WTC11 (cell line): ENCODE measurements around the gene PRKD1.
A peak's percentile ranks its signal among the peaks of the same experiment; 100 is the strongest.

Experiments
- GTF2I ChIP-seq: fragments of 250-450 bp; sonication (Bioruptor Pico); conservative IDR thresholded peaks from 2 replicates; pipeline ENCODE4 v1.4.0; 2021; ENCODE audit warnings: mild to moderate bottlenecking
- JUN ChIP-seq: sonication (generic); formaldehyde crosslinking; IDR thresholded peaks from 2 replicates; pipeline ENCODE4 v1.8.0; 2023; ENCODE audit warnings: mild to moderate bottlenecking, missing genetic modification reagents
- SP1 ChIP-seq: sonication (generic); formaldehyde crosslinking; conservative IDR thresholded peaks from 2 replicates; pipeline ENCODE4 v1.8.1; 2022; ENCODE audit warnings: missing genetic modification reagents
- ZNF121 ChIP-seq: sonication (generic); formaldehyde crosslinking; IDR thresholded peaks from 2 replicates; pipeline ENCODE4 v1.8.0; 2023; ENCODE audit warnings: missing genetic modification reagents
- TF ChIP-seq, protein P1 (sequence below): fragments of 200-600 bp; IDR thresholded peaks from 2 replicates; pipeline ENCODE4 v1.8.0; 2022; ENCODE audit warnings: antibody characterized with exemption
- TF ChIP-seq, protein P2 (sequence below): sonication (generic); formaldehyde crosslinking; IDR thresholded peaks from 2 replicates; pipeline ENCODE4 v1.8.0; 2023; ENCODE audit warnings: missing genetic modification reagents, mild to moderate bottlenecking, borderline replicate concordance

DNA sequence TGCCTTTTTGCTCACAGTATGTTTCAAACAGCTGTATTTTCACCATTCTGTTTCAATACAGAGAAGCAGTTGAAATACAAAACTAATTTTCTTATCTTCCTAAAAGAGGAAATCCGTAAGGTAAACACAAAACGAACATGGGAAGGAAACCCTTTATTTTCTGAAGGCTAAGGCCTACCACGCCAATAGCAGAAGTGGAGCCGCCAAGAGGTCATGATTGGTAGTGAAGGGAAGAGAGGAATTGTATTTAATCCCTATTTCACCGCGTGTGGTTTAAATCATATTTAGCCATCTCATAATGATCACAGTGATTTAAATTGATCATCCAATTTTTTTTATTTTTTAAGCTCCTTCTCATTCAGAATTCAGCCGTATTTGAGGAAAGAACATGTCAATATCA is 398.2 kb downstream of the PRKD1 start:
- TF ChIP-seq, protein P1, sequence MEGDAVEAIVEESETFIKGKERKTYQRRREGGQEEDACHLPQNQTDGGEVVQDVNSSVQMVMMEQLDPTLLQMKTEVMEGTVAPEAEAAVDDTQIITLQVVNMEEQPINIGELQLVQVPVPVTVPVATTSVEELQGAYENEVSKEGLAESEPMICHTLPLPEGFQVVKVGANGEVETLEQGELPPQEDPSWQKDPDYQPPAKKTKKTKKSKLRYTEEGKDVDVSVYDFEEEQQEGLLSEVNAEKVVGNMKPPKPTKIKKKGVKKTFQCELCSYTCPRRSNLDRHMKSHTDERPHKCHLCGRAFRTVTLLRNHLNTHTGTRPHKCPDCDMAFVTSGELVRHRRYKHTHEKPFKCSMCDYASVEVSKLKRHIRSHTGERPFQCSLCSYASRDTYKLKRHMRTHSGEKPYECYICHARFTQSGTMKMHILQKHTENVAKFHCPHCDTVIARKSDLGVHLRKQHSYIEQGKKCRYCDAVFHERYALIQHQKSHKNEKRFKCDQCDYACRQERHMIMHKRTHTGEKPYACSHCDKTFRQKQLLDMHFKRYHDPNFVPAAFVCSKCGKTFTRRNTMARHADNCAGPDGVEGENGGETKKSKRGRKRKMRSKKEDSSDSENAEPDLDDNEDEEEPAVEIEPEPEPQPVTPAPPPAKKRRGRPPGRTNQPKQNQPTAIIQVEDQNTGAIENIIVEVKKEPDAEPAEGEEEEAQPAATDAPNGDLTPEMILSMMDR, result peak; percentile 34
- TF ChIP-seq, protein P2, sequence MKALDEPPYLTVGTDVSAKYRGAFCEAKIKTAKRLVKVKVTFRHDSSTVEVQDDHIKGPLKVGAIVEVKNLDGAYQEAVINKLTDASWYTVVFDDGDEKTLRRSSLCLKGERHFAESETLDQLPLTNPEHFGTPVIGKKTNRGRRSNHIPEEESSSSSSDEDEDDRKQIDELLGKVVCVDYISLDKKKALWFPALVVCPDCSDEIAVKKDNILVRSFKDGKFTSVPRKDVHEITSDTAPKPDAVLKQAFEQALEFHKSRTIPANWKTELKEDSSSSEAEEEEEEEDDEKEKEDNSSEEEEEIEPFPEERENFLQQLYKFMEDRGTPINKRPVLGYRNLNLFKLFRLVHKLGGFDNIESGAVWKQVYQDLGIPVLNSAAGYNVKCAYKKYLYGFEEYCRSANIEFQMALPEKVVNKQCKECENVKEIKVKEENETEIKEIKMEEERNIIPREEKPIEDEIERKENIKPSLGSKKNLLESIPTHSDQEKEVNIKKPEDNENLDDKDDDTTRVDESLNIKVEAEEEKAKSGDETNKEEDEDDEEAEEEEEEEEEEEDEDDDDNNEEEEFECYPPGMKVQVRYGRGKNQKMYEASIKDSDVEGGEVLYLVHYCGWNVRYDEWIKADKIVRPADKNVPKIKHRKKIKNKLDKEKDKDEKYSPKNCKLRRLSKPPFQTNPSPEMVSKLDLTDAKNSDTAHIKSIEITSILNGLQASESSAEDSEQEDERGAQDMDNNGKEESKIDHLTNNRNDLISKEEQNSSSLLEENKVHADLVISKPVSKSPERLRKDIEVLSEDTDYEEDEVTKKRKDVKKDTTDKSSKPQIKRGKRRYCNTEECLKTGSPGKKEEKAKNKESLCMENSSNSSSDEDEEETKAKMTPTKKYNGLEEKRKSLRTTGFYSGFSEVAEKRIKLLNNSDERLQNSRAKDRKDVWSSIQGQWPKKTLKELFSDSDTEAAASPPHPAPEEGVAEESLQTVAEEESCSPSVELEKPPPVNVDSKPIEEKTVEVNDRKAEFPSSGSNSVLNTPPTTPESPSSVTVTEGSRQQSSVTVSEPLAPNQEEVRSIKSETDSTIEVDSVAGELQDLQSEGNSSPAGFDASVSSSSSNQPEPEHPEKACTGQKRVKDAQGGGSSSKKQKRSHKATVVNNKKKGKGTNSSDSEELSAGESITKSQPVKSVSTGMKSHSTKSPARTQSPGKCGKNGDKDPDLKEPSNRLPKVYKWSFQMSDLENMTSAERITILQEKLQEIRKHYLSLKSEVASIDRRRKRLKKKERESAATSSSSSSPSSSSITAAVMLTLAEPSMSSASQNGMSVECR (CRISPR knock-in tag), result no peak
- no peak for TF ChIP-seq ZNF121 (CRISPR knock-in tag)
- no peak for TF ChIP-seq JUN (CRISPR knock-in tag)
- no peak for TF ChIP-seq GTF2I (CRISPR knock-in tag)
- TF ChIP-seq SP1 (CRISPR knock-in tag), result no peak
